Tibial artery (tissue), 4 donors: Measurements from ENCODE around the gene PRR33.

Experiments used
- DNase-seq, 2 donors: peaks; one replicate each; pipeline ENCODE4 v3.0.0-alpha.2; 2019
- H3K27ac ChIP-seq, 2 donors: fragments of 200-600 bp; sonication (generic) in 1 of 2; 1 replicate in 1 of 2; 2 replicates in 1 of 2; pipeline ENCODE4 v1.5.1; 2018 to 2019; ENCODE audit warnings: mild to moderate bottlenecking in 1 of 2
- H3K27me3 ChIP-seq, 2 donors: fragments of 200-600 bp; sonication (generic) in 1 of 2; one replicate each; pipeline versions ENCODE4 v1.5.1 to v1.6.0; 2016 to 2019
- H3K36me3 ChIP-seq, 3 donors: fragments of 200-600 bp; sonication (generic) in 2 of 3; one replicate each; pipeline ENCODE4 v1.5.1; 2016 to 2019; ENCODE audit warnings: mild to moderate bottlenecking in 2 of 3
- H3K4me1 ChIP-seq, 4 donors: fragments of 200-600 bp; sonication (generic) in 2 of 4; 1 replicate in 3 of 4; 2 replicates in 1 of 4; pipeline ENCODE4 v1.5.1; 2016 to 2019
- H3K4me3 ChIP-seq, 2 donors: fragments of 200-600 bp; sonication (generic) in 1 of 2; 1 replicate in 1 of 2; 2 replicates in 1 of 2; pipeline ENCODE4 v1.5.1; 2018 to 2019; ENCODE audit warnings: mild to moderate bottlenecking in 2 of 2
- H3K9me3 ChIP-seq, 3 donors: fragments of 200-600 bp; sonication (generic) in 1 of 3; one replicate each; pipeline ENCODE4 v1.5.1; 2016 to 2019
- CTCF ChIP-seq, 2 experiments: fragments of 200-600 bp in 1 of 2; fragments of 450-650 bp in 1 of 2; IDR thresholded peaks; one replicate each; pipeline ENCODE4 v1.5.1; 2017 to 2019; ENCODE audit warnings: antibody characterized with exemption in 2 of 2, mild to moderate bottlenecking in 1 of 2, moderate library complexity in 1 of 2
- intact Hi-C: fragments of 100-400 bp; cut with DNase I; formaldehyde crosslinking; loops from one replicate; pipeline ENCODE4 v1.15.0; 2023; ENCODE audit warnings: low total_unique reads

Gene PRR33

DNA sequence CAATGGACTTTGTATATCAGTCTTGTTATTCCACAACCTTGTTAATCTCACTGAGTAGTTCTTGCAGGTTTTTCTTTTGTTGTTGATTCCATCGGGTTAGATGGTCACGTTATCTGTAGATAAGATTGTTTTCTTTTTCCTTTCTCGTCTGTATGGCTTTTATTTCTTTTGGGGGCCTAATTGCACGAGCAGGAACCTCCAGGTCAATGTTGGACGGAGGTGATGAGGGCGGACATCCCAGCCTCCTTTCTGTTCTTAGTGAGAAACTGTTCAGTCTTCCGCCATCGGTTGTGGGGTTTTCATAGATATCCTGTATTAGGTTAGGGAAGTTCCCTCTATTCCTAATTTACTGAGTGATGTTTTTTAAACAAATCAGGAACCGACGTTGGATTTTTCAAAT is 4.8 kb upstream of the PRR33 start:
- Histone ChIP-seq H3K27me3 (peaks cover 0 to 6% of the 10 kb centered on the region in 2 donors), H3K36me3 (no peaks in the 10 kb centered on the region), H3K9me3 (no peaks in the 10 kb centered on the region), H3K4me1 (peaks cover 0 to 4% (median 0%) of the 10 kb centered on the region in 4 donors), H3K27ac (no peak overlapping the region), H3K4me3 (no peak overlapping the region)
- intact Hi-C loops = no loop called here
- no peak for TF ChIP-seq CTCF (IDR thresholded peaks at IDR 0.05)
- DNase-seq = no peak

DNA sequence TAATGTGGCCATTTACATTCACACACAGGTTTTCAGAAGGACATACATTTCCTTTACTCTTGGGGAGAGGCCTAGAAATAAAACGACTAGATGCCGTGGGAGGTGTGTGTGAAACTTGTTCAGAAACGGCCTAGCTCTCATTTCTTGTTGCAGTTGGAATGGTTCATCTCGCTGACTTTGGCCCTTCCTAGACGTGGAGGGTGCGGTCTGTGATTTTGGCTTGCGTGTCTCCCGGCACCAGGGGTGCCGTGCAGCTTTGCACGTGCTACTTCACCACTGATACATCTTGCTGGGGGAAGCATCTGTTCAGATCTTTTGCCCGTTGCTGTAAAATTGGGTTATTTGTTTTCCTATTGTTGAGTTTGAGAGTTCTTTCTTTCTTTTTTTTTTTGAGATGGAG is 3.1 kb upstream of the PRR33 start:
- intact Hi-C loops = no loop called here
- H3K4me3 ChIP-seq = no peak overlapping the region
- DNase-seq = no peak

GRCh38 chr11:1893581-1894359 is 2.1 kb upstream of the PRR33 start:
- DNase-seq = no peak
- Histone ChIP-seq H3K36me3 (peaks cover 0 to 11% (median 0%) of the 10 kb centered on the region in 3 donors), H3K4me1 (peaks cover 0 to 5% (median 0%) of the 10 kb centered on the region in 4 donors), H3K4me3 (no peak overlapping the region), H3K9me3 (no peaks in the 10 kb centered on the region), H3K27me3 (peaks cover 0 to 18% of the 10 kb centered on the region in 2 donors), H3K27ac (no peak overlapping the region)
- no peak for TF ChIP-seq CTCF (IDR thresholded peaks at IDR 0.05)
- intact Hi-C loops = loop anchor here (1.0 kb wide), 1 partner anchor 23 kb away; no protein-coding TSS in a partner anchor

More for the DNA sequence above, 3.1 kb upstream of the PRR33 start:
- peaks cover 0 to 19% of the 10 kb centered on the region in 2 donors for H3K27me3 ChIP-seq
- peaks cover 0 to 4% (median 0%) of the 10 kb centered on the region in 3 donors for H3K36me3 ChIP-seq
- no peaks in the 10 kb centered on the region for H3K9me3 ChIP-seq
- no peak for TF ChIP-seq CTCF (IDR thresholded peaks at IDR 0.05)
- H3K4me1 ChIP-seq = peaks cover 0 to 5% (median 0%) of the 10 kb centered on the region in 4 donors
- no peak overlapping the region for H3K27ac ChIP-seq

- no peak overlapping the region for H3K4me3 ChIP-seq
- intact Hi-C loops = no loop called here
- H3K27ac ChIP-seq = no peak overlapping the region
Observed at GRCh38 chr11:1892558-1892957, 863 bp upstream of the PRR33 start.

GRCh38 chr11:1892116-1892515 is 421 bp upstream of the PRR33 start:
- intact Hi-C loops = no loop called here
- no peak overlapping the region for H3K4me3 ChIP-seq
- no peak for TF ChIP-seq CTCF (IDR thresholded peaks at IDR 0.05)
- no peaks in the 10 kb centered on the region for H3K9me3 ChIP-seq
- H3K27ac ChIP-seq = no peak overlapping the region
- DNase-seq = no peak
- H3K36me3 ChIP-seq = peaks cover 0 to 23% (median 0%) of the 10 kb centered on the region in 3 donors
- peaks cover 0 to 5% (median 0%) of the 10 kb centered on the region in 4 donors for H3K4me1 ChIP-seq
- peaks cover 0 to 15% of the 10 kb centered on the region in 2 donors for H3K27me3 ChIP-seq

More at GRCh38 chr11:1892558-1892957, 863 bp upstream of the PRR33 start:
- H3K9me3 ChIP-seq = no peaks in the 10 kb centered on the region
- peaks cover 0 to 21% (median 0%) of the 10 kb centered on the region in 3 donors for H3K36me3 ChIP-seq
- peaks cover 0 to 5% (median 0%) of the 10 kb centered on the region in 4 donors for H3K4me1 ChIP-seq
- no peak for DNase-seq
- peaks cover 0 to 16% of the 10 kb centered on the region in 2 donors for H3K27me3 ChIP-seq
- no peak for TF ChIP-seq CTCF (IDR thresholded peaks at IDR 0.05)
